ENCODE data around the gene TXNDC11. TPM values are rescaled to one million over a fixed set of nuclear protein-coding genes. Genes with fewer than 3 reads are reported as not detected.

TXNDC11 gene
- total RNA-seq, 1 experiment from 2014 or later, result 51.3 TPM

DNA sequence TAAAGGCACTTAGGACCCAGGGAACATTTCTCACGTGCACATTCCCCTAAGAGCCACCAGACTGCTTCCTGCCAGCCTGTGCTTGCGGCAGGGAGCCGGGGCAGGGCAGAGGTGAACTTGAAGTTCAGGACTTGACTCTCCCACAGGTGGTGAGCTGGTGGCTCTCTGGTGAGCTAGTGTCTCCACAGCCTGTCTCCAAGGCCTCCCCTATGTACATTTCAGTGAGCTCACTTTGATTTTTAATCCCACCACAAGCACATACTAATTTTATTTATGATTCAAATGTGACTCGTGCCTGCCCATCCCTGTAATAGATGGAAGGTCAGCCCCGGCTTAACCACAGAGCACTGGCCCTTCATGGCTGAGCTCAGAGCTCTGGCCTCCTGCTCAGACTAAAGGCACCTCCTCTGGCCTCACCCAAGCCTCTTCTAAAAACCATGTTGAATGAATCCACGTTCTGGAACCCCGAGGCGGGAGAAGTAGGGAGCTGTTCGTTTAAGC, 65.2 kb downstream of the TXNDC11 start:
- Mint-ChIP-seq H3K27ac (ENCODE audit: unreplicated experiment) (peak overlapping the region; percentile 21), H3K4me3 (ENCODE audit: low read depth, unreplicated experiment) (no peak overlapping the region)
- CTCF ChIA-PET, result no interaction called here

GRCh38 chr16:11676799-11677198, 65.9 kb downstream of the TXNDC11 start:
- intact Hi-C loops (cut with micrococcal nuclease; ENCODE audit: unreplicated experiment), result loop anchor here (10.0 kb wide), 1 partner anchor 272 kb away; no protein-coding TSS in a partner anchor
- Mint-ChIP-seq H3K4me1 (ENCODE audit: low read depth, unreplicated experiment) (peaks cover 80% of the 10 kb centered on the region), H3K27ac (ENCODE audit: unreplicated experiment) (peak overlapping the region; percentile 21), H3K36me3 (ENCODE audit: insufficient read depth, unreplicated experiment) (peaks cover 32% of the 10 kb centered on the region), H3K27me3 (ENCODE audit: unreplicated experiment) (no peaks in the 10 kb centered on the region), H3K4me3 (ENCODE audit: low read depth, unreplicated experiment) (no peak overlapping the region), H3K9me3 (ENCODE audit: low read depth, unreplicated experiment) (no peaks in the 10 kb centered on the region)
- no peak for DNase-seq
- CTCF ChIA-PET, result interaction anchor here (0.9 kb wide), 1 partner anchor 9 kb away, joined by 3 read pairs; no protein-coding TSS in a partner anchor
- TF ChIP-seq, protein P1, sequence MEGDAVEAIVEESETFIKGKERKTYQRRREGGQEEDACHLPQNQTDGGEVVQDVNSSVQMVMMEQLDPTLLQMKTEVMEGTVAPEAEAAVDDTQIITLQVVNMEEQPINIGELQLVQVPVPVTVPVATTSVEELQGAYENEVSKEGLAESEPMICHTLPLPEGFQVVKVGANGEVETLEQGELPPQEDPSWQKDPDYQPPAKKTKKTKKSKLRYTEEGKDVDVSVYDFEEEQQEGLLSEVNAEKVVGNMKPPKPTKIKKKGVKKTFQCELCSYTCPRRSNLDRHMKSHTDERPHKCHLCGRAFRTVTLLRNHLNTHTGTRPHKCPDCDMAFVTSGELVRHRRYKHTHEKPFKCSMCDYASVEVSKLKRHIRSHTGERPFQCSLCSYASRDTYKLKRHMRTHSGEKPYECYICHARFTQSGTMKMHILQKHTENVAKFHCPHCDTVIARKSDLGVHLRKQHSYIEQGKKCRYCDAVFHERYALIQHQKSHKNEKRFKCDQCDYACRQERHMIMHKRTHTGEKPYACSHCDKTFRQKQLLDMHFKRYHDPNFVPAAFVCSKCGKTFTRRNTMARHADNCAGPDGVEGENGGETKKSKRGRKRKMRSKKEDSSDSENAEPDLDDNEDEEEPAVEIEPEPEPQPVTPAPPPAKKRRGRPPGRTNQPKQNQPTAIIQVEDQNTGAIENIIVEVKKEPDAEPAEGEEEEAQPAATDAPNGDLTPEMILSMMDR (IDR thresholded peaks at IDR 0.05; ENCODE audit: unreplicated experiment), result no peak
- no TSS peak for BruUV-seq (replicated peaks)

More for the DNA sequence above, 65.2 kb downstream of the TXNDC11 start:
- DNase-seq, result no peak
- no peaks in the 10 kb centered on the region for H3K9me3 Mint-ChIP-seq (ENCODE audit: low read depth, unreplicated experiment)
- peaks cover 74% of the 10 kb centered on the region for H3K4me1 Mint-ChIP-seq (ENCODE audit: low read depth, unreplicated experiment)
- no TSS peak for BruUV-seq (replicated peaks)
- peaks cover 30% of the 10 kb centered on the region for H3K36me3 Mint-ChIP-seq (ENCODE audit: insufficient read depth, unreplicated experiment)
- TF ChIP-seq, protein P1 (IDR thresholded peaks at IDR 0.05; ENCODE audit: unreplicated experiment), result no peak
- intact Hi-C loops (cut with micrococcal nuclease; ENCODE audit: unreplicated experiment), result loop anchor here (10.0 kb wide), 1 partner anchor 273 kb away; no protein-coding TSS in a partner anchor
- H3K27me3 Mint-ChIP-seq (ENCODE audit: unreplicated experiment), result no peaks in the 10 kb centered on the region

DNA sequence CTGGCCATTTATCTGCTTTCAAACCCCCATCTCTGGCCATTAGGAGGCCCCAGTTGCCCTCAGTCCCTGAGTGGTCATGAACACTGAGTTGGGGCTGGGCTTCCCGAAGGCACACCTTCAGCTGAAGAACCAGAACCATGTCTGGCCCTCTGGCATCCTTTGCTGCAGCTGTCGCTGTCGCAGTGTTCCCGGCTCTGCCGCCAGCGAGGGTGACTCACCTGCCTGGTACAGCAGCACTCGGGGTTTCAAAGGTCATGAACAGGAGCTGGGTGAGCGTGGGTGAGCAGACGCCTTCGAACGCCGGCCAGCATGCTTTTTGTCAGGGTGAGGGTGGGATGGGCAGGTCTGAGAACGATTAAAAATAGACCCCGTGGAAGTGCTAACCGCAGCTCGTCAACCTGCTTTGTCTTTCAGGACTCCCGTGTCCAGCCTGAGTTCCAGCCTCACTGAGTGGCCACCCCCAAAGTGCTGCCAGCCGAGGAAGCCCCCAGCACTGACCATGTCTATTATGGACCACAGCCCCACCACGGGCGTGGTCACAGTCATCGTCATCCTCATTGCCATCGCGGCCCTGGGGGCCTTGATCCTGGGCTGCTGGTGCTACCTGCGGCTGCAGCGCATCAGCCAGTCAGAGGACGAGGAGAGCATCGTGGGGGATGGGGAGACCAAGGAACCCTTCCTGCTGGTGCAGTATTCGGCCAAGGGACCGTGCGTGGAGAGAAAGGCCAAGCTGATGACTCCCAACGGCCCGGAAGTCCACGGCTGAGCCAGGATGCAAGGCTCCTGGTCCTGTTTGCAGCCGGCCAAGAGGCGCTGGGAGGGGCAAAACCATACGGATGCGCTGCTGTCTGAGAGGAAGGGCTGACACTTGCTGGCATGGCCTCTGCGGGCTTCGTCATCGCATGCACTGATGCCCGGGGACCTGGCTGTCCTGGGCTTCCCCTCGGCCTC, 66.8 kb downstream of the TXNDC11 start:
- intact Hi-C loops (cut with micrococcal nuclease; ENCODE audit: unreplicated experiment), result loop anchor here (10.0 kb wide), 1 partner anchor 271 kb away; no protein-coding TSS in a partner anchor
- peak overlapping the region; percentile 18 for H3K27ac Mint-ChIP-seq (ENCODE audit: unreplicated experiment)
- peaks cover 41% of the 10 kb centered on the region for H3K36me3 Mint-ChIP-seq (ENCODE audit: insufficient read depth, unreplicated experiment)
- peak; percentile 85 for DNase-seq
- TF ChIP-seq, protein P1 (IDR thresholded peaks at IDR 0.05; ENCODE audit: unreplicated experiment), result no peak
- peaks cover 73% of the 10 kb centered on the region for H3K4me1 Mint-ChIP-seq (ENCODE audit: low read depth, unreplicated experiment)
- no TSS peak for BruUV-seq (replicated peaks)
- H3K27me3 Mint-ChIP-seq (ENCODE audit: unreplicated experiment), result no peaks in the 10 kb centered on the region
- CTCF ChIA-PET, result interaction anchor here (0.5 to 1.9 kb wide), 7 partner anchors 10 to 493 kb away, joined by 3 to 7 read pairs (median 5); no protein-coding TSS in a partner anchor
- H3K9me3 Mint-ChIP-seq (ENCODE audit: low read depth, unreplicated experiment), result no peaks in the 10 kb centered on the region
- H3K4me3 Mint-ChIP-seq (ENCODE audit: low read depth, unreplicated experiment), result peak overlapping the region; percentile 30

DNA sequence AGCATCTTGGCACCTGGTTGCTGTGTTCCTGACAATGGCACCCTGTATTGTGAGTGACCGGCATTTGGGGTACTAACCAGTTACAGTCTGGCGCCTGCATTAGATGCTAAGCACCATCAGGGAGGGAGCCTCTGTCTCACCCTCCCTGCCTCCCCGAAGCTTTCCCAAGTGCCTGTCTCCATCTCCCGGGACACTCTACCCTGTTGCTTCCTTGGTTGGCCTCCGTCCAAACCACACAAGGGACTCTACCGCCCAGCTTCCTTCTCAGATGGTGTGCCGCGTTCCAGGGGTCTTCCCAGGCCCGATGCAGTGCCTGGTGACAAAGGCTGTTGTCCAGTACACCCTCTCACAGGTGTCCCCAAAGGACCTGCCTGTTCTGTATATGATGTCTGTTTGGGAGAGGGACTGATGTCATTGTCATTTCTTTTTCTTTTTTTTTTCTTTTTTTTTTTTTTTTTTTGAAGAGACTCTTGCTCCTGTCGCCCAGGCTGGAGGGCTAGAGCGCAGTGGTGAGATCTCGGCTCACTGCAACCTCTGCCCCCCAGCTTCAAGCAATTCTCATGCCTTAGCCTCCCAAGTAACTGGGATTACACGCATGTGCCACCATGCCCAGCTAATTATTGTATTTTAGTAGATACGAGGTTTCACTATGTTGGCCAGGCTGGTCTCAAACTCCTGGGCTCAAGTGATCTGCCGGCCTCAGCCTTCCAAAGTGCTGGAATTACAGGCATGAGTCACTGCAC, 67.7 kb downstream of the TXNDC11 start:
- no peaks in the 10 kb centered on the region for H3K9me3 Mint-ChIP-seq (ENCODE audit: low read depth, unreplicated experiment)
- peak overlapping the region; percentile 30 for H3K4me3 Mint-ChIP-seq (ENCODE audit: low read depth, unreplicated experiment)
- DNase-seq, result peak; percentile 63
- H3K36me3 Mint-ChIP-seq (ENCODE audit: insufficient read depth, unreplicated experiment), result peaks cover 44% of the 10 kb centered on the region
- CTCF ChIA-PET, result interaction anchor here (0.7 to 1.9 kb wide), 7 partner anchors 10 to 268 kb away, joined by 3 to 10 read pairs (median 3); no protein-coding TSS in a partner anchor
- peak overlapping the region; percentile 18 for H3K27ac Mint-ChIP-seq (ENCODE audit: unreplicated experiment)
- no TSS peak for BruUV-seq (replicated peaks)
- peaks cover 72% of the 10 kb centered on the region for H3K4me1 Mint-ChIP-seq (ENCODE audit: low read depth, unreplicated experiment)
- intact Hi-C loops (cut with micrococcal nuclease; ENCODE audit: unreplicated experiment), result loop anchor here (10.0 kb wide), 1 partner anchor 270 kb away; no protein-coding TSS in a partner anchor
- TF ChIP-seq, protein P1 (IDR thresholded peaks at IDR 0.05; ENCODE audit: unreplicated experiment), result no peak
- no peaks in the 10 kb centered on the region for H3K27me3 Mint-ChIP-seq (ENCODE audit: unreplicated experiment)
